HEK293 (cell line): ENCODE results near the gene SLC8A2.
A peak's percentile ranks its signal among the peaks of the same experiment; 100 is the strongest.

Source experiments
- BCL6B ChIP-seq: fragments of 450-650 bp; formaldehyde crosslinking; IDR thresholded peaks from 2 replicates; pipeline ENCODE4 v1.5.1; 2017; ENCODE audit warnings: missing biosample characterization, missing genetic modification characterization
- GFI1B ChIP-seq: fragments of 450-650 bp; formaldehyde crosslinking; IDR thresholded peaks from 2 replicates; pipeline ENCODE4 v1.5.1; 2016; ENCODE audit warnings: missing biosample characterization, missing genetic modification characterization
- GLI4 ChIP-seq: fragments of 450-650 bp; formaldehyde crosslinking; IDR thresholded peaks from 2 replicates; pipeline ENCODE4 v1.5.1; 2016; ENCODE audit warnings: missing biosample characterization, missing genetic modification characterization
- MEIS1 ChIP-seq: sonication (generic); formaldehyde crosslinking; IDR thresholded peaks from 2 replicates; pipeline ENCODE4 v1.8.1; 2022; ENCODE audit warnings: missing genetic modification reagents, mild to moderate bottlenecking, borderline replicate concordance
- MZF1 ChIP-seq: fragments of 450-650 bp; formaldehyde crosslinking; IDR thresholded peaks from 2 replicates; pipeline ENCODE4 v1.5.1; 2017; ENCODE audit warnings: missing biosample characterization, missing genetic modification characterization, borderline replicate concordance
- OVOL3 ChIP-seq: fragments of 450-650 bp; formaldehyde crosslinking; IDR thresholded peaks from 2 replicates; pipeline ENCODE4 v1.5.1; 2016; ENCODE audit warnings: missing biosample characterization, missing genetic modification characterization
- RBAK ChIP-seq: fragments of 450-650 bp; formaldehyde crosslinking; IDR thresholded peaks from 2 replicates; pipeline ENCODE4 v1.5.1; 2016; ENCODE audit warnings: missing biosample characterization, missing genetic modification characterization
- SALL2 ChIP-seq: fragments of 450-650 bp; formaldehyde crosslinking; IDR thresholded peaks from 2 replicates; pipeline ENCODE4 v1.5.0; 2017; ENCODE audit warnings: missing biosample characterization, mild to moderate bottlenecking, missing genetic modification characterization, borderline replicate concordance
- SP3 ChIP-seq: fragments of 450-650 bp; formaldehyde crosslinking; IDR thresholded peaks from 2 replicates; pipeline ENCODE4 v1.5.1; 2016; ENCODE audit warnings: missing biosample characterization, missing genetic modification characterization
- WT1 ChIP-seq: fragments of 450-650 bp; formaldehyde crosslinking; IDR thresholded peaks from 2 replicates; pipeline ENCODE4 v1.5.1; 2016; ENCODE audit warnings: missing biosample characterization, missing genetic modification characterization
- YY1 ChIP-seq: fragments of 450-650 bp; formaldehyde crosslinking; IDR thresholded peaks from 2 replicates; pipeline ENCODE4 v1.5.1; 2018; ENCODE audit warnings: missing biosample characterization, missing genetic modification characterization
- YY2 ChIP-seq: fragments of 450-650 bp; formaldehyde crosslinking; IDR thresholded peaks from 2 replicates; pipeline ENCODE4 v1.5.1; 2016; ENCODE audit warnings: missing biosample characterization, missing genetic modification characterization
- ZIC2 ChIP-seq: fragments of 450-650 bp; formaldehyde crosslinking; IDR thresholded peaks from 2 replicates; pipeline ENCODE4 v1.5.1; 2016; ENCODE audit warnings: missing biosample characterization, missing genetic modification characterization
- ZNF10 ChIP-seq: fragments of 450-650 bp; formaldehyde crosslinking; IDR thresholded peaks from 2 replicates; pipeline ENCODE4 v1.5.1; 2017; ENCODE audit warnings: missing biosample characterization, missing genetic modification characterization
- ZNF133 ChIP-seq: fragments of 450-650 bp; formaldehyde crosslinking; IDR thresholded peaks from 2 replicates; pipeline ENCODE4 v1.5.1; 2016; ENCODE audit warnings: missing biosample characterization, missing genetic modification characterization
- ZNF18 ChIP-seq: fragments of 450-650 bp; formaldehyde crosslinking; IDR thresholded peaks from 2 replicates; pipeline ENCODE4 v1.5.1; 2016; ENCODE audit warnings: missing biosample characterization, missing genetic modification characterization
- ZNF184 ChIP-seq: fragments of 450-650 bp; IDR thresholded peaks from 2 replicates; pipeline ENCODE4 v1.5.1; 2018; ENCODE audit warnings: missing biosample characterization, mild to moderate bottlenecking, missing genetic modification characterization
- ZNF292 ChIP-seq: fragments of 450-650 bp; formaldehyde crosslinking; IDR thresholded peaks from 2 replicates; pipeline ENCODE4 v1.5.1; 2016; ENCODE audit warnings: low read depth, missing biosample characterization, missing genetic modification characterization, borderline replicate concordance
- ZNF423 ChIP-seq: fragments of 450-650 bp; formaldehyde crosslinking; IDR thresholded peaks from 2 replicates; pipeline ENCODE4 v1.5.1; 2016; ENCODE audit warnings: missing biosample characterization, missing genetic modification characterization
- ZNF433 ChIP-seq: fragments of 450-650 bp; formaldehyde crosslinking; IDR thresholded peaks from 2 replicates; pipeline ENCODE4 v1.5.1; 2016; ENCODE audit warnings: missing biosample characterization, missing genetic modification characterization, low read depth
- ZNF473 ChIP-seq: fragments of 450-650 bp; formaldehyde crosslinking; IDR thresholded peaks from 2 replicates; pipeline ENCODE4 v1.5.1; 2017; ENCODE audit warnings: missing biosample characterization, missing genetic modification characterization
- ZNF514 ChIP-seq: fragments of 450-650 bp; formaldehyde crosslinking; IDR thresholded peaks from 2 replicates; pipeline ENCODE4 v1.5.1; 2016; ENCODE audit warnings: missing biosample characterization, missing genetic modification characterization
- ZNF518A ChIP-seq: fragments of 450-650 bp; formaldehyde crosslinking; conservative IDR thresholded peaks from 2 replicates; pipeline ENCODE4 v1.5.1; 2016; ENCODE audit warnings: low read depth, missing biosample characterization, missing genetic modification characterization
- ZNF585B ChIP-seq: fragments of 450-650 bp; formaldehyde crosslinking; IDR thresholded peaks from 2 replicates; pipeline ENCODE4 v1.5.1; 2016; ENCODE audit warnings: missing biosample characterization, missing genetic modification characterization
- ZNF639 ChIP-seq: fragments of 450-650 bp; formaldehyde crosslinking; IDR thresholded peaks from 2 replicates; pipeline ENCODE4 v1.5.1; 2016; ENCODE audit warnings: missing biosample characterization, missing genetic modification characterization
- TF ChIP-seq, protein P1 (sequence below): fragments of 450-650 bp; formaldehyde crosslinking; IDR thresholded peaks from 2 replicates; pipeline ENCODE4; 2016; ENCODE audit warnings: missing biosample characterization, missing genetic modification characterization
- TF ChIP-seq, protein P2 (sequence below): fragments of 450-650 bp; formaldehyde crosslinking; IDR thresholded peaks from 2 replicates; pipeline ENCODE4 v1.5.1; 2016; ENCODE audit warnings: missing biosample characterization, missing genetic modification characterization

The SLC8A2 gene

DNA sequence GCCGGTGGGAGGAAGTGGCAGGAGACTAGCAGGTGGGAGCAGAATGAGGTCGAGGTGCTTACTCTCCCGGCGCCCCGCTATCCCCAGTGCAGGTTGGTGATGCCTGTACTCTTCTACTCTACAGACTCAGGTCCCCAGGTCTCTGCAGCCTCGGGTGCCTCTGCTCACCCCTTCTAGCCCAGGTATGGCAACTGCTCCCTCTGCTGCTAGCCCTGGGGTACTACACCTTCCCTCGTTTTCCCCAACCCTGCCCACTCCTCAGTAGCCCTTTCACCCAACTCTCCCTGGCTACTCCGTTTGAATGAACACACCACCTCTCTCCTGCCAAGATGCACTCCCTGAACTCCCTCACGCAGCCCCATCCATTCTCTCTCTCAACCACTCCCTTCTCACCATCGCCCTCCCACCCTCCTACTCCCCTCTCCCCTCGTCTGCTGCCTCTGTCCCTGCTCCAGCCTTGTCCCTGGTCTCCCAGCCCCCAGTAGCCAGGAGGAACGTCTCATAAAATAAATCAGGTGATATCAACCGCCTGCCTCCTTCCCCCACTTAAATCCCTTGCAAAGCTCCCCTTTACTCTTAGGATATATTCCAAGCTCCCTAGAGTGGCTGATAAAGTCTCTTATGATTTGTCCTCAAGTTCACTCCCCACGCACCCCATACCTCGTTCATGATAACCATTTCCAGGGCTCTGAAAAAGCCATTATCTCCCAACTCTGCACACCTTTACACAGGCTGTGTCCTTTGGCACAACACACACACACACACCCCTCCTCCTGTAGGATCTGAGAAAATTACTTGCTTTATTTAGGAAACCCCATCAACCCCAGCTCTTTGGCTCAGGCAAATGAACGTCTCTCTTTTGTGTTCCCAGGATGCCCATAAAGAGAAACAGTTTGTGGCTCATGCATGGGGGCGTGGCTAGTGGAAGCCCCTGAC lies 44.2 kb downstream of the SLC8A2 start (continued):
- TF ChIP-seq, protein P1, sequence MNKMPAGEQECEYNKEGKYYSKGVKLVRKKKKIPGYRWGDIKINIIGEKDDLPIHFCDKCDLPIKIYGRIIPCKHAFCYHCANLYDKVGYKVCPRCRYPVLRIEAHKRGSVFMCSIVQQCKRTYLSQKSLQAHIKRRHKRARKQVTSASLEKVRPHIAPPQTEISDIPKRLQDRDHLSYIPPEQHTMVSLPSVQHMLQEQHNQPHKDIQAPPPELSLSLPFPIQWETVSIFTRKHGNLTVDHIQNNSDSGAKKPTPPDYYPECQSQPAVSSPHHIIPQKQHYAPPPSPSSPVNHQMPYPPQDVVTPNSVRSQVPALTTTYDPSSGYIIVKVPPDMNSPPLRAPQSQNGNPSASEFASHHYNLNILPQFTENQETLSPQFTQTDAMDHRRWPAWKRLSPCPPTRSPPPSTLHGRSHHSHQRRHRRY (tag by site-specific recombination): no peak
- TF ChIP-seq GFI1B (tag by site-specific recombination) (no peak), GLI4 (tag by site-specific recombination) (no peak), ZNF585B (tag by site-specific recombination) (no peak), ZIC2 (tag by site-specific recombination) (no peak), WT1 (tag by site-specific recombination) (peak; percentile 95), MZF1 (no peak), OVOL3 (tag by site-specific recombination) (no peak), ZNF423 (no peak), ZNF433 (tag by site-specific recombination) (no peak), ZNF518A (tag by site-specific recombination) (no peak), SALL2 (tag by site-specific recombination) (no peak), ZNF473 (tag by site-specific recombination) (no peak), ZNF10 (tag by site-specific recombination) (no peak), ZNF184 (no peak), MEIS1 (CRISPR knock-in tag) (no peak), YY2 (tag by site-specific recombination) (no peak; the same call in 1 of the 2 replicates), YY1 (no peak), ZNF292 (tag by site-specific recombination) (no peak), BCL6B (tag by site-specific recombination) (no peak), RBAK (tag by site-specific recombination) (no peak), SP3 (tag by site-specific recombination) (peak; percentile 25), ZNF133 (tag by site-specific recombination) (no peak; the same call in 1 of the 2 replicates), ZNF18 (tag by site-specific recombination) (no peak), ZNF514 (no peak), ZNF639 (tag by site-specific recombination) (no peak)
- TF ChIP-seq, protein P2, sequence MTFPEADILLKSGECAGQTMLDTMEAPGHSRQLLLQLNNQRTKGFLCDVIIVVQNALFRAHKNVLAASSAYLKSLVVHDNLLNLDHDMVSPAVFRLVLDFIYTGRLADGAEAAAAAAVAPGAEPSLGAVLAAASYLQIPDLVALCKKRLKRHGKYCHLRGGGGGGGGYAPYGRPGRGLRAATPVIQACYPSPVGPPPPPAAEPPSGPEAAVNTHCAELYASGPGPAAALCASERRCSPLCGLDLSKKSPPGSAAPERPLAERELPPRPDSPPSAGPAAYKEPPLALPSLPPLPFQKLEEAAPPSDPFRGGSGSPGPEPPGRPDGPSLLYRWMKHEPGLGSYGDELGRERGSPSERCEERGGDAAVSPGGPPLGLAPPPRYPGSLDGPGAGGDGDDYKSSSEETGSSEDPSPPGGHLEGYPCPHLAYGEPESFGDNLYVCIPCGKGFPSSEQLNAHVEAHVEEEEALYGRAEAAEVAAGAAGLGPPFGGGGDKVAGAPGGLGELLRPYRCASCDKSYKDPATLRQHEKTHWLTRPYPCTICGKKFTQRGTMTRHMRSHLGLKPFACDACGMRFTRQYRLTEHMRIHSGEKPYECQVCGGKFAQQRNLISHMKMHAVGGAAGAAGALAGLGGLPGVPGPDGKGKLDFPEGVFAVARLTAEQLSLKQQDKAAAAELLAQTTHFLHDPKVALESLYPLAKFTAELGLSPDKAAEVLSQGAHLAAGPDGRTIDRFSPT (tag by site-specific recombination): no peak
